WTC11 (cell line): ENCODE measurements around the gene RIN3. TPM values are rescaled to one million over a fixed set of nuclear protein-coding genes. Genes with fewer than 3 reads are reported as not detected.

Source experiments
- ATAC-seq: fragments of 200-7000 bp; cut with Tn5 transposase; 2 replicates; pipeline ENCODE4 v1.10.0; 2021; ENCODE audit warnings: mild to moderate bottlenecking, moderate library complexity
- CTCF ChIA-PET: fragments of 300-600 bp; sonication (Branson Sonifier 250); formaldehyde crosslinking; loops from one replicate; lab custom pipeline; 2021; ENCODE audit warnings: antibody characterized with exemption; lab: Charles Lee
- POLR2A ChIA-PET: fragments of 350-600 bp; sonication (Branson Sonifier 250); formaldehyde crosslinking; loops from one replicate; lab custom pipeline; 2021; ENCODE audit warnings: antibody characterized with exemption; lab: Charles Lee
- DNase-seq: peaks from one replicate; pipeline ENCODE4 v3.0.0; 2021; ENCODE audit warnings: low spot score
- H3K27ac Mint-ChIP-seq: 2 replicates; pipeline ENCODE4 v1.8.0; 2021; ENCODE audit warnings: mixed read lengths
- H3K27me3 Mint-ChIP-seq: 2 replicates; pipeline ENCODE4 v1.8.0; 2021; ENCODE audit warnings: low read depth, mild to moderate bottlenecking, moderate library complexity, mixed read lengths
- H3K36me3 Mint-ChIP-seq: 2 replicates; pipeline ENCODE4 v1.8.0; 2021; ENCODE audit warnings: mixed read lengths
- H3K4me1 Mint-ChIP-seq: 2 replicates; pipeline ENCODE4 v1.8.0; 2022; ENCODE audit warnings: mixed read lengths
- H3K4me3 Mint-ChIP-seq: 2 replicates; pipeline ENCODE4 v1.8.0; 2021; ENCODE audit warnings: mild to moderate bottlenecking, moderate library complexity, mixed read lengths
- H3K9me3 Mint-ChIP-seq: 2 replicates; pipeline ENCODE4 v1.8.0; 2021; ENCODE audit warnings: mixed read lengths
- ESRRA ChIP-seq: sonication (generic); formaldehyde crosslinking; IDR thresholded peaks from 2 replicates; pipeline ENCODE4 v1.8.1; 2022; ENCODE audit warnings: mild to moderate bottlenecking, missing genetic modification reagents, borderline replicate concordance
- JAZF1 ChIP-seq: fragments of 250-450 bp; sonication (Bioruptor Pico); IDR thresholded peaks from 2 replicates; pipeline ENCODE4 v1.9.0; 2021; ENCODE audit warnings: moderate library complexity, mild to moderate bottlenecking, inconsistent platforms
- JUN ChIP-seq: sonication (generic); formaldehyde crosslinking; IDR thresholded peaks from 2 replicates; pipeline ENCODE4 v1.8.0; 2023; ENCODE audit warnings: mild to moderate bottlenecking, missing genetic modification reagents
- NFE2L1 ChIP-seq: sonication (generic); formaldehyde crosslinking; IDR thresholded peaks from 2 replicates; pipeline ENCODE4 v1.8.1; 2023; ENCODE audit warnings: missing genetic modification reagents
- NFYB ChIP-seq: sonication (generic); formaldehyde crosslinking; conservative IDR thresholded peaks from 2 replicates; pipeline ENCODE4 v1.8.0; 2022; ENCODE audit warnings: low read depth, missing genetic modification reagents
- TCF7 ChIP-seq: sonication (generic); formaldehyde crosslinking; IDR thresholded peaks from 2 replicates; pipeline ENCODE4 v1.8.0; 2022; ENCODE audit warnings: mild to moderate bottlenecking, low read depth, missing genetic modification reagents, moderate library complexity
- TEAD4 ChIP-seq: sonication (generic); formaldehyde crosslinking; IDR thresholded peaks from 2 replicates; pipeline ENCODE4 v1.8.0; 2022; ENCODE audit warnings: mild to moderate bottlenecking, missing genetic modification reagents
- ZBTB21 ChIP-seq: sonication (generic); formaldehyde crosslinking; IDR thresholded peaks from 2 replicates; pipeline ENCODE4 v1.8.1; 2023; ENCODE audit warnings: mild to moderate bottlenecking, missing genetic modification reagents, borderline replicate concordance
- ZNF232 ChIP-seq: sonication (generic); formaldehyde crosslinking; IDR thresholded peaks from 2 replicates; pipeline ENCODE4 v1.8.0; 2022; ENCODE audit warnings: mild to moderate bottlenecking, missing genetic modification reagents
- ZNF263 ChIP-seq: sonication (generic); formaldehyde crosslinking; IDR thresholded peaks from 2 replicates; pipeline ENCODE4 v1.8.1; 2022; ENCODE audit warnings: low read depth, mild to moderate bottlenecking, moderate library complexity, missing genetic modification reagents
- ZNF416 ChIP-seq: fragments of 250-450 bp; sonication (Bioruptor Pico); IDR thresholded peaks from 2 replicates; pipeline ENCODE4 v1.9.0; 2021; ENCODE audit warnings: mild to moderate bottlenecking, inconsistent platforms
- total RNA-seq: library from RNA; stranded (reverse); gene quantifications from 3 replicates; pipeline ENCODE4 v1.2.3, GENCODE V29; 2021
- TF ChIP-seq, protein P1 (sequence below): sonication (generic); formaldehyde crosslinking; IDR thresholded peaks from 2 replicates; pipeline ENCODE4 v1.8.0; 2022; ENCODE audit warnings: missing genetic modification reagents
- TF ChIP-seq, protein P2 (sequence below): sonication (generic); formaldehyde crosslinking; IDR thresholded peaks from 2 replicates; pipeline ENCODE4 v1.8.0; 2022; ENCODE audit warnings: mild to moderate bottlenecking, missing genetic modification reagents
- TF ChIP-seq, protein P3 (sequence below): sonication (generic); formaldehyde crosslinking; IDR thresholded peaks from 2 replicates; pipeline ENCODE4 v1.8.0; 2022; ENCODE audit warnings: mild to moderate bottlenecking, missing genetic modification reagents
- TF ChIP-seq, protein P4 (sequence below): sonication (generic); formaldehyde crosslinking; IDR thresholded peaks from 2 replicates; pipeline ENCODE4 v1.8.0; 2023; ENCODE audit warnings: missing genetic modification reagents, mild to moderate bottlenecking, borderline replicate concordance
- TF ChIP-seq, protein P5 (sequence below): fragments of 250-450 bp; sonication (Bioruptor Pico); IDR thresholded peaks from 2 replicates; pipeline ENCODE4 v2.1.2; 2022; ENCODE audit warnings: mild to moderate bottlenecking, moderate library complexity

The RIN3 gene
- total RNA-seq, 1 experiment from 2014 or later = 3.3 TPM

DNA sequence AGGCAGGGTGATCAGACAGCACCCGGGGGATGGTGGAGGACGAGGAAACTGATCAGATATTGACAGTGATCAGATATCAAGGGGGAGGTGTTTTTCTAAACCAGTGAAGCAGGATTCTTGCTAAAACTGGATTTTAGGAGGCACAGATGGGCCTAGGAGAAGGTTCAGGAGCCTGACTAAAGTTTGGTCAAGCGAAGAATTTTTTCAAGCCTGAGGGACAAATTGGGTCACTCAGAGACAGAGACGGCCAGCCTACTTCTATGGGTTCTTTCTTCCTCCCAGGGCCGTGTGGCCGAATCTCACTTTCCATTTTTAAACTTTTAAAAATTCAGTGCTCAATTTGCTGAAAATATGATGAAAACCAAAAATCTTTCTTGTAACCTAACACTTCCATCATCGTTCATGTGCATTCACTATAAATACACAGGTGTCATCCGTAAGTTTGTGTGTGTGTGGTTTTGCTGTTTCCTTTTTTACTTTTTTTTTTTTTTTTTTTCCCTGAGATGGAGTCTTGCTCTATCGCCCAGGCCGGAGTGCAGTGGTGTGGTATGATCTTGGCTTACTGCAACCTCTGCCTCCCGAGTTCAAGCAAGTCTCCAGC lies 68.5 kb downstream of the RIN3 start:
- ChIA-PET POLR2A (no interaction called here), CTCF (no interaction called here)
- Mint-ChIP-seq H3K4me1 (no peaks in the 10 kb centered on the region), H3K27ac (no peak overlapping the region), H3K36me3 (peaks cover 3% of the 10 kb centered on the region; the same call in 1 of the 2 replicates)
- no peak for ATAC-seq
- TF ChIP-seq, protein P1, sequence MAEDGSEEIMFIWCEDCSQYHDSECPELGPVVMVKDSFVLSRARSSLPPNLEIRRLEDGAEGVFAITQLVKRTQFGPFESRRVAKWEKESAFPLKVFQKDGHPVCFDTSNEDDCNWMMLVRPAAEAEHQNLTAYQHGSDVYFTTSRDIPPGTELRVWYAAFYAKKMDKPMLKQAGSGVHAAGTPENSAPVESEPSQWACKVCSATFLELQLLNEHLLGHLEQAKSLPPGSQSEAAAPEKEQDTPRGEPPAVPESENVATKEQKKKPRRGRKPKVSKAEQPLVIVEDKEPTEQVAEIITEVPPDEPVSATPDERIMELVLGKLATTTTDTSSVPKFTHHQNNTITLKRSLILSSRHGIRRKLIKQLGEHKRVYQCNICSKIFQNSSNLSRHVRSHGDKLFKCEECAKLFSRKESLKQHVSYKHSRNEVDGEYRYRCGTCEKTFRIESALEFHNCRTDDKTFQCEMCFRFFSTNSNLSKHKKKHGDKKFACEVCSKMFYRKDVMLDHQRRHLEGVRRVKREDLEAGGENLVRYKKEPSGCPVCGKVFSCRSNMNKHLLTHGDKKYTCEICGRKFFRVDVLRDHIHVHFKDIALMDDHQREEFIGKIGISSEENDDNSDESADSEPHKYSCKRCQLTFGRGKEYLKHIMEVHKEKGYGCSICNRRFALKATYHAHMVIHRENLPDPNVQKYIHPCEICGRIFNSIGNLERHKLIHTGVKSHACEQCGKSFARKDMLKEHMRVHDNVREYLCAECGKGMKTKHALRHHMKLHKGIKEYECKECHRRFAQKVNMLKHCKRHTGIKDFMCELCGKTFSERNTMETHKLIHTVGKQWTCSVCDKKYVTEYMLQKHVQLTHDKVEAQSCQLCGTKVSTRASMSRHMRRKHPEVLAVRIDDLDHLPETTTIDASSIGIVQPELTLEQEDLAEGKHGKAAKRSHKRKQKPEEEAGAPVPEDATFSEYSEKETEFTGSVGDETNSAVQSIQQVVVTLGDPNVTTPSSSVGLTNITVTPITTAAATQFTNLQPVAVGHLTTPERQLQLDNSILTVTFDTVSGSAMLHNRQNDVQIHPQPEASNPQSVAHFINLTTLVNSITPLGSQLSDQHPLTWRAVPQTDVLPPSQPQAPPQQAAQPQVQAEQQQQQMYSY (CRISPR knock-in tag) = no peak
- TF ChIP-seq, protein P2, sequence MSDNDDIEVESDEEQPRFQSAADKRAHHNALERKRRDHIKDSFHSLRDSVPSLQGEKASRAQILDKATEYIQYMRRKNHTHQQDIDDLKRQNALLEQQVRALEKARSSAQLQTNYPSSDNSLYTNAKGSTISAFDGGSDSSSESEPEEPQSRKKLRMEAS = no peak
- TF ChIP-seq TCF7 (CRISPR knock-in tag) = no peak
- TF ChIP-seq, protein P3, sequence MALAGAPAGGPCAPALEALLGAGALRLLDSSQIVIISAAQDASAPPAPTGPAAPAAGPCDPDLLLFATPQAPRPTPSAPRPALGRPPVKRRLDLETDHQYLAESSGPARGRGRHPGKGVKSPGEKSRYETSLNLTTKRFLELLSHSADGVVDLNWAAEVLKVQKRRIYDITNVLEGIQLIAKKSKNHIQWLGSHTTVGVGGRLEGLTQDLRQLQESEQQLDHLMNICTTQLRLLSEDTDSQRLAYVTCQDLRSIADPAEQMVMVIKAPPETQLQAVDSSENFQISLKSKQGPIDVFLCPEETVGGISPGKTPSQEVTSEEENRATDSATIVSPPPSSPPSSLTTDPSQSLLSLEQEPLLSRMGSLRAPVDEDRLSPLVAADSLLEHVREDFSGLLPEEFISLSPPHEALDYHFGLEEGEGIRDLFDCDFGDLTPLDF (CRISPR knock-in tag) = no peak
- TF ChIP-seq NFYB (CRISPR knock-in tag) = no peak
- no peak for TF ChIP-seq ZNF263 (CRISPR knock-in tag)
- no peak for TF ChIP-seq JUN
- TF ChIP-seq ZNF416 = no peak
- no peak for TF ChIP-seq ZBTB21 (CRISPR knock-in tag)
- no peak for TF ChIP-seq JAZF1 (CRISPR knock-in tag)
- TF ChIP-seq NFE2L1 = no peak
- no peak for TF ChIP-seq TEAD4 (CRISPR knock-in tag)
- TF ChIP-seq, protein P4, sequence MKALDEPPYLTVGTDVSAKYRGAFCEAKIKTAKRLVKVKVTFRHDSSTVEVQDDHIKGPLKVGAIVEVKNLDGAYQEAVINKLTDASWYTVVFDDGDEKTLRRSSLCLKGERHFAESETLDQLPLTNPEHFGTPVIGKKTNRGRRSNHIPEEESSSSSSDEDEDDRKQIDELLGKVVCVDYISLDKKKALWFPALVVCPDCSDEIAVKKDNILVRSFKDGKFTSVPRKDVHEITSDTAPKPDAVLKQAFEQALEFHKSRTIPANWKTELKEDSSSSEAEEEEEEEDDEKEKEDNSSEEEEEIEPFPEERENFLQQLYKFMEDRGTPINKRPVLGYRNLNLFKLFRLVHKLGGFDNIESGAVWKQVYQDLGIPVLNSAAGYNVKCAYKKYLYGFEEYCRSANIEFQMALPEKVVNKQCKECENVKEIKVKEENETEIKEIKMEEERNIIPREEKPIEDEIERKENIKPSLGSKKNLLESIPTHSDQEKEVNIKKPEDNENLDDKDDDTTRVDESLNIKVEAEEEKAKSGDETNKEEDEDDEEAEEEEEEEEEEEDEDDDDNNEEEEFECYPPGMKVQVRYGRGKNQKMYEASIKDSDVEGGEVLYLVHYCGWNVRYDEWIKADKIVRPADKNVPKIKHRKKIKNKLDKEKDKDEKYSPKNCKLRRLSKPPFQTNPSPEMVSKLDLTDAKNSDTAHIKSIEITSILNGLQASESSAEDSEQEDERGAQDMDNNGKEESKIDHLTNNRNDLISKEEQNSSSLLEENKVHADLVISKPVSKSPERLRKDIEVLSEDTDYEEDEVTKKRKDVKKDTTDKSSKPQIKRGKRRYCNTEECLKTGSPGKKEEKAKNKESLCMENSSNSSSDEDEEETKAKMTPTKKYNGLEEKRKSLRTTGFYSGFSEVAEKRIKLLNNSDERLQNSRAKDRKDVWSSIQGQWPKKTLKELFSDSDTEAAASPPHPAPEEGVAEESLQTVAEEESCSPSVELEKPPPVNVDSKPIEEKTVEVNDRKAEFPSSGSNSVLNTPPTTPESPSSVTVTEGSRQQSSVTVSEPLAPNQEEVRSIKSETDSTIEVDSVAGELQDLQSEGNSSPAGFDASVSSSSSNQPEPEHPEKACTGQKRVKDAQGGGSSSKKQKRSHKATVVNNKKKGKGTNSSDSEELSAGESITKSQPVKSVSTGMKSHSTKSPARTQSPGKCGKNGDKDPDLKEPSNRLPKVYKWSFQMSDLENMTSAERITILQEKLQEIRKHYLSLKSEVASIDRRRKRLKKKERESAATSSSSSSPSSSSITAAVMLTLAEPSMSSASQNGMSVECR (CRISPR knock-in tag) = no peak
- TF ChIP-seq ESRRA = no peak
- TF ChIP-seq, protein P5, sequence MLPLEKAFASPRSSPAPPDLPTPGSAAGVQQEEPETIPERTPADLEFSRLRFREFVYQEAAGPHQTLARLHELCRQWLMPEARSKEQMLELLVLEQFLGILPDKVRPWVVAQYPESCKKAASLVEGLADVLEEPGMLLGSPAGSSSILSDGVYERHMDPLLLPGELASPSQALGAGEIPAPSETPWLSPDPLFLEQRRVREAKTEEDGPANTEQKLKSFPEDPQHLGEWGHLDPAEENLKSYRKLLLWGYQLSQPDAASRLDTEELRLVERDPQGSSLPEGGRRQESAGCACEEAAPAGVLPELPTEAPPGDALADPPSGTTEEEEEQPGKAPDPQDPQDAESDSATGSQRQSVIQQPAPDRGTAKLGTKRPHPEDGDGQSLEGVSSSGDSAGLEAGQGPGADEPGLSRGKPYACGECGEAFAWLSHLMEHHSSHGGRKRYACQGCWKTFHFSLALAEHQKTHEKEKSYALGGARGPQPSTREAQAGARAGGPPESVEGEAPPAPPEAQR (CRISPR knock-in tag) = no peak
- TF ChIP-seq ZNF232 (CRISPR knock-in tag) = no peak
- TF ChIP-seq, all 79 proteins: peak for 0
- Mint-ChIP-seq H3K9me3 (peaks cover 19% of the 10 kb centered on the region), H3K27me3 (peaks cover 2% of the 10 kb centered on the region; the same call in 1 of the 2 replicates), H3K4me3 (no peak overlapping the region)
- DNase-seq = no peak
